Neural progenitor cell (in vitro differentiated cells): Measurements from ENCODE around the gene PLEKHG4B. TPM values are rescaled to one million over a fixed set of nuclear protein-coding genes. Genes with fewer than 3 reads are reported as not detected.

ENCODE experiments used
- DNase-seq: peaks from one replicate; pipeline ENCODE4 v3.0.0-alpha.2; 2016; ENCODE audit warnings: low spot score
- H2AFZ ChIP-seq: fragments of 200-600 bp; sonication (generic); replicated peaks from 2 replicates; pipeline ENCODE4 v1.6.1; 2016; ENCODE audit warnings: antibody characterized with exemption
- H3F3A ChIP-seq: fragments of 200-600 bp; sonication (generic); 2 replicates; pipeline ENCODE4 v1.6.1; 2016; ENCODE audit warnings: antibody characterized with exemption, low read depth
- H3K27ac ChIP-seq: fragments of 200-600 bp; sonication (generic); 2 replicates; pipeline ENCODE4 v1.5.1; 2016; ENCODE audit warnings: mild to moderate bottlenecking
- H3K27me3 ChIP-seq: fragments of 200-600 bp; sonication (generic); 2 replicates; pipeline ENCODE4 v1.6.1; 2016; ENCODE audit warnings: mild to moderate bottlenecking, moderate library complexity
- H3K36me3 ChIP-seq: fragments of 200-600 bp; sonication (generic); 2 replicates; pipeline ENCODE4 v1.5.1; 2016
- H3K4me1 ChIP-seq: fragments of 200-600 bp; sonication (generic); 2 replicates; pipeline ENCODE4 v1.6.1; 2016; ENCODE audit warnings: mixed run types
- H3K4me2 ChIP-seq: fragments of 200-600 bp; sonication (generic); 2 replicates; pipeline ENCODE4 v1.6.1; 2016
- H3K4me3 ChIP-seq: fragments of 200-600 bp; sonication (generic); 2 replicates; pipeline ENCODE4 v1.5.1; 2016
- H3K79me2 ChIP-seq: fragments of 200-600 bp; sonication (generic); 2 replicates; pipeline ENCODE4 v1.6.1; 2016; ENCODE audit warnings: low read depth
- H3K9ac ChIP-seq: fragments of 200-600 bp; sonication (generic); 2 replicates; pipeline ENCODE4 v1.6.1; 2016
- H3K9me3 ChIP-seq: fragments of 200-600 bp; sonication (generic); 2 replicates; pipeline ENCODE4 v1.5.1; 2016; ENCODE audit warnings: low read depth
- H4K20me1 ChIP-seq: fragments of 200-600 bp; sonication (generic); 2 replicates; pipeline ENCODE4 v1.6.1; 2016; ENCODE audit warnings: low read depth
- H3K27ac Mint-ChIP-seq: 3 replicates; pipeline ENCODE4 v1.8.0; 2021; ENCODE audit warnings: mixed read lengths
- H3K27me3 Mint-ChIP-seq: 2 replicates; pipeline ENCODE4 v1.8.0; 2022; ENCODE audit warnings: low read depth, mild to moderate bottlenecking, inconsistent platforms, moderate library complexity, mixed read lengths; ENCODE audit not compliant: insufficient read depth
- H3K36me3 Mint-ChIP-seq: 3 replicates; pipeline ENCODE4 v1.8.0; 2021; ENCODE audit warnings: mixed read lengths
- H3K4me1 Mint-ChIP-seq: 3 replicates; pipeline ENCODE4 v1.8.0; 2021; ENCODE audit warnings: mixed read lengths
- H3K4me3 Mint-ChIP-seq: 3 replicates; pipeline ENCODE4 v1.8.0; 2021; ENCODE audit warnings: mild to moderate bottlenecking, moderate library complexity, mixed read lengths
- H3K9me3 Mint-ChIP-seq: 3 replicates; pipeline ENCODE4 v1.8.0; 2020; ENCODE audit warnings: mixed read lengths
- CTCF ChIP-seq: fragments of 200-600 bp; sonication (generic); IDR thresholded peaks from 2 replicates; pipeline ENCODE4 v1.5.1; 2017; ENCODE audit warnings: antibody characterized with exemption, mild to moderate bottlenecking
- EZH2 ChIP-seq: fragments of 200-600 bp; sonication (generic); IDR thresholded peaks from 2 replicates; pipeline ENCODE4 v1.6.1; 2017; ENCODE audit warnings: antibody characterized with exemption, mild to moderate bottlenecking, moderate library complexity
- EZH2phosphoT487 ChIP-seq: fragments of 200-600 bp; sonication (generic); IDR thresholded peaks from 2 replicates; pipeline ENCODE4 v1.6.1; 2017; ENCODE audit warnings: antibody characterized with exemption
- total RNA-seq: library from RNA; depleted of rRNA; stranded (reverse); fragments of >200 nt; gene quantifications from 2 replicates; pipeline ENCODE4 v1.2.3, GENCODE V29; 2015; ENCODE audit warnings: low replicate concordance

Gene PLEKHG4B
- total RNA-seq, 1 donor from 2014 or later = 28.8 TPM

DNA sequence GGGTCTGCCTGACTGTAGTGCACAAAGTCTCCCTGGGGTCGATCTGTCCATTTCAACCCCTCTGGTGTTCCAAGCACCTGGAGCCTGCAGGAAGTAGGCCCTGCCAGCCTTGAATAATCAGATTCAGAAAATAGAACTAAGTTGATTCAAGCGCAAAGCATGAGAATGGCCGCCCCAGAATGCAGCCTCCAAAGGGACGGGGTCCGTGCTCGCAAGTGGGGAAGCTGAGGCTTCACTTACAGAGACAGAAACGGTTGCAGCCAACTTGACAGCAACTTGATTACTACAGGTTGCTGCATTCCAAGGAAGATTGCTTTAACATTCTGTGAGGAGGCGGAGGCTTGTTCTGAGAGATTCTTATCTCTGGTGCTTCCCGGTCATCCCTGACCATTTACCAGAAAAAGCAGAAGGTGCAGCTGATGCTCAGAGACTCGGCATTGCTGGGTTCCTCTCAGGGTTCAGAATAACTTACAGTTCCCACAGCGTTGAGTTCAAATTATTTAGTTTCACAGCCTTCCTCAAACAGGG lies 84.4 kb downstream of the PLEKHG4B start:
- H3K4me2 ChIP-seq = no peak overlapping the region
- no peak overlapping the region for H3K4me3 Mint-ChIP-seq
- H3K9me3 Mint-ChIP-seq = no peaks in the 10 kb centered on the region
- no peak overlapping the region for H3K27ac Mint-ChIP-seq
- H3K9me3 ChIP-seq = no peaks in the 10 kb centered on the region
- no peak overlapping the region for H2AFZ ChIP-seq
- no peaks in the 10 kb centered on the region for H4K20me1 ChIP-seq
- peaks cover 21% of the 10 kb centered on the region for H3K4me1 Mint-ChIP-seq
- TF ChIP-seq EZH2 (no peak), CTCF (no peak), EZH2phosphoT487 (no peak)
- DNase-seq = no peak
- H3K79me2 ChIP-seq = no peaks in the 10 kb centered on the region
- H3K27ac ChIP-seq = no peak overlapping the region
- H3K36me3 ChIP-seq = no peaks in the 10 kb centered on the region
- peaks cover 10% of the 10 kb centered on the region for H3K4me1 ChIP-seq
- peaks cover 22% of the 10 kb centered on the region for H3K36me3 Mint-ChIP-seq
- no peak overlapping the region for H3K9ac ChIP-seq
- H3K27me3 ChIP-seq = no peaks in the 10 kb centered on the region
- H3F3A ChIP-seq = no peaks in the 10 kb centered on the region
- no peaks in the 10 kb centered on the region for H3K27me3 Mint-ChIP-seq
- H3K4me3 ChIP-seq = no peak overlapping the region

GRCh38 chr5:178110-178509 lies 86.1 kb downstream of the PLEKHG4B start:
- H3F3A ChIP-seq = no peaks in the 10 kb centered on the region
- H4K20me1 ChIP-seq = no peaks in the 10 kb centered on the region
- H3K4me3 Mint-ChIP-seq = no peak overlapping the region
- no peaks in the 10 kb centered on the region for H3K79me2 ChIP-seq
- TF ChIP-seq CTCF (no peak), EZH2phosphoT487 (no peak), EZH2 (no peak)
- peaks cover 25% of the 10 kb centered on the region for H3K36me3 Mint-ChIP-seq
- H3K27me3 Mint-ChIP-seq = peaks cover 2% of the 10 kb centered on the region
- no peaks in the 10 kb centered on the region for H3K9me3 Mint-ChIP-seq
- H3K27ac ChIP-seq = no peak overlapping the region
- no peaks in the 10 kb centered on the region for H3K9me3 ChIP-seq
- H3K4me3 ChIP-seq = no peak overlapping the region
- no peak overlapping the region for H3K4me2 ChIP-seq
- H3K27me3 ChIP-seq = no peaks in the 10 kb centered on the region
- H3K4me1 Mint-ChIP-seq = peaks cover 17% of the 10 kb centered on the region
- no peaks in the 10 kb centered on the region for H3K36me3 ChIP-seq
- H3K4me1 ChIP-seq = peaks cover 10% of the 10 kb centered on the region
- no peak overlapping the region for H3K9ac ChIP-seq
- no peak for DNase-seq
- H3K27ac Mint-ChIP-seq = no peak overlapping the region
- no peak overlapping the region for H2AFZ ChIP-seq

DNA sequence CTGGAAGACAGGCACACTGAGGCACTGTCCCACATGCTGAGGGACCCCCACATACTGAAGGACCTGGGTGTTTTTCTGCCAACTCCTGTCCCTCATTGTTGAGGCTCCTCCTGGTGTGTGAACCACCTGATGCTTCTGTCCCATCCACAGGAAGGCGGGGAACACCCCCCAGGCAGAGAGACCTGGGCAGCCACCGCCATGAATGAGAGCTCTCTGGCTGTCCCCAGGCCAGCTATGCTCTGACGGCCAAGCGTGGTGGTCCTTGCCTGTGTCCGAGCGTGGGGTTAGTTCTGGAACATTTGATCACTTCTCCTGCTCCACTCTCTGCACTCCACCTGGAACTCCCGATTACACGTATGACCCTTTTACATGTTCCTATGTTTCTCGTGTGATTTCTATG lies 87.4 kb downstream of the PLEKHG4B start:
- Histone ChIP-seq H3K4me1 (peaks cover 10% of the 10 kb centered on the region), H4K20me1 (no peaks in the 10 kb centered on the region), H3F3A (no peaks in the 10 kb centered on the region), H3K9me3 (no peaks in the 10 kb centered on the region), H3K36me3 (no peaks in the 10 kb centered on the region), H3K27ac (no peak overlapping the region), H2AFZ (no peak overlapping the region), H3K4me3 (no peak overlapping the region), H3K79me2 (no peaks in the 10 kb centered on the region), H3K4me2 (no peak overlapping the region), H3K27me3 (no peaks in the 10 kb centered on the region), H3K9ac (no peak overlapping the region)
- Mint-ChIP-seq H3K4me1 (peaks cover 11% of the 10 kb centered on the region), H3K27me3 (peaks cover 2% of the 10 kb centered on the region), H3K27ac (no peak overlapping the region), H3K36me3 (peaks cover 19% of the 10 kb centered on the region), H3K4me3 (no peak overlapping the region), H3K9me3 (no peaks in the 10 kb centered on the region)
- TF ChIP-seq CTCF (no peak), EZH2phosphoT487 (no peak), EZH2 (no peak)
- no peak for DNase-seq
